Measurements from ENCODE around the gene CLDN14.

DNA sequence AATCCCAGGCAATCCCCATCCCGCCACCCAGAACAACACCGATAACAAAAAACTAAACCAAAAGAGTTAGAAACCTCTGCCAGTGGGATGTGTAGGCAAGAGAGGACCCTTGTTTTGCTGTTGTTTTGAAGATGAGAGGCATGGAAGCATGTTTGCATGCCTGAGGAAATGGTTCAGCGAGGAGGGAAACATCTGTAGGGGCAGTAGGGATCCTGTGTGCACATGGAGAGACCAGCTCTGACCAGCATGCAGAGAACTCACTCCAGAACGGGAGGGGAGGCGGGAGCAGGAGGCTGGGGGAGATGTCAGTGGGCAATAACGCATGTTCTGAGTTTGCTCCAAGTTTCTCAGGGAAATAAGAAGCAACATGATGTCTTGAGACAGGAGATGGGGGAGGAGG is 5.3 kb downstream of the CLDN14 start:
- TF ChIP-seq, protein P1, sequence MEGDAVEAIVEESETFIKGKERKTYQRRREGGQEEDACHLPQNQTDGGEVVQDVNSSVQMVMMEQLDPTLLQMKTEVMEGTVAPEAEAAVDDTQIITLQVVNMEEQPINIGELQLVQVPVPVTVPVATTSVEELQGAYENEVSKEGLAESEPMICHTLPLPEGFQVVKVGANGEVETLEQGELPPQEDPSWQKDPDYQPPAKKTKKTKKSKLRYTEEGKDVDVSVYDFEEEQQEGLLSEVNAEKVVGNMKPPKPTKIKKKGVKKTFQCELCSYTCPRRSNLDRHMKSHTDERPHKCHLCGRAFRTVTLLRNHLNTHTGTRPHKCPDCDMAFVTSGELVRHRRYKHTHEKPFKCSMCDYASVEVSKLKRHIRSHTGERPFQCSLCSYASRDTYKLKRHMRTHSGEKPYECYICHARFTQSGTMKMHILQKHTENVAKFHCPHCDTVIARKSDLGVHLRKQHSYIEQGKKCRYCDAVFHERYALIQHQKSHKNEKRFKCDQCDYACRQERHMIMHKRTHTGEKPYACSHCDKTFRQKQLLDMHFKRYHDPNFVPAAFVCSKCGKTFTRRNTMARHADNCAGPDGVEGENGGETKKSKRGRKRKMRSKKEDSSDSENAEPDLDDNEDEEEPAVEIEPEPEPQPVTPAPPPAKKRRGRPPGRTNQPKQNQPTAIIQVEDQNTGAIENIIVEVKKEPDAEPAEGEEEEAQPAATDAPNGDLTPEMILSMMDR (IDR thresholded peaks at IDR 0.05) = no peak
- TF ChIP-seq POLR2A (IDR thresholded peaks at IDR 0.05) = no peak

Data from thyroid gland (tissue), 4 donors.